ENCODE measurements around the gene QPRT. TPM values are rescaled to one million over a fixed set of nuclear protein-coding genes. Genes with fewer than 3 reads are reported as not detected.
A peak's percentile ranks its signal among the peaks of the same experiment; 100 is the strongest.
"Not testable (repeated sequence)": the region's sequence is repeated elsewhere in the genome, so short reads cannot be mapped to it uniquely, and the experiment has no call there.

Gene QPRT
- polyA plus RNA-seq, result 1 to 10 TPM in 2 of 3 donors, under 1 TPM in 1; 0.81 to 4.7 (median 2.1) TPM

DNA sequence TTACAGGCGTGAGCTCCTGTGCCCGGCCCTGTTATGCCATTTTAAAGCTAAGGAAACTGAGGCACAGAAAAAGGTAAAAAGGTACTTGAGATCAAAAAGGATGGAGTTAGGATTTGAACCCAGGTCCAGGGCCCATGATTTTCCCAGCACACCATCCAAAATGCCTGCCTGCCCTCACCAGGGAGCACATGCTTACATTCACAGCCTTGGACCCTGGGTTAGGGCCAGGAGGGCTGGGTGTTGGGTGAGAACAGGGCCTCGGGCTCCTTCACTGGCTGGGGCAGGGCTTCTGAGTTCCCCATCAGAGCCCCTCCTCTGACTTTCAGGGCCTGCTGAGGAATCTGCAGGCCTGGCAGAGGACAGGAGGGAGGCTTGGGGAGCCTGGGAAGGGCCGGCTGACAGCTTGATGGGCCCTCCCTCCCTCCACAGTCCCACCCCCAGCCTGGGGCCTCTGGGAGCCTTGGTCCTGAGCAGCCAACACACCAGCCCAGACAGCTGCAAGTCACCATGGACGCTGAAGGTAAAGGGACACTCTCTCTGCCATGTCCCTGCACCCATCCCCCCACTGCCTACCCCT lies at the start of gene QPRT:
TSS of gene QPRT (plus strand) at position 490 of the 577 bp plus-strand sequence. CDS start at position 508, 18 bp downstream.
- no peak for DNase-seq
- Mint-ChIP-seq H3K36me3 (peaks cover 0 to 3% (median 0%) of the 10 kb centered on the region in 3 donors), H3K4me1 (peaks cover 21 to 27% of the 10 kb centered on the region in 2 donors), H3K27ac (peak within 1 kb of the TSS; percentile 56 to 90 (median 70)), H3K9me3 (no peaks in the 10 kb centered on the region), H3K27me3 (ENCODE audit: low read depth in 3 of 3) (no peaks in the 10 kb centered on the region), H3K4me3 (peak within 1 kb of the TSS; percentile 66 to 76 (median 76))

DNA sequence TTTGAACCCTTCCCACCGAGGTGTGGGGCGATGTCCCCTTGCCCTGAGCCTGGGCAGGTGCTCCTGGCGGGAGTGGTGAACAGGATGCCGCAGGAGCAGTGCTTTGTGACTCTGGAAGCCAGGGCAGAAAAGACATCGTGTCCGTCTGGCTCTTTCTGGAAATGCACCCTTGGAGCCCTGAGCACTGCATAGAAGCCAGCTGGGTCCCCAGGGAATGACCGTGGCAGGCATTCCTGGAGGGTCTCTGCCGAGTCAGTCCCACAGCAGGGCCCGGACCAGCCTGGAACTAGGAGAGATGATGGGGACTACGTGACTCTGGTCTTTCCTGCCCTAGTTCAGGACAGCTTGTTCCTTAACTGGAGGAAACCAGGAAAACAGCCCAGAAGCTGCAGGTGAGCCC lies 49.7 kb upstream of the QPRT start:
- H3K36me3 Mint-ChIP-seq; H3K9me3 Mint-ChIP-seq; H3K27me3 Mint-ChIP-seq (ENCODE audit: low read depth in 3 of 3); DNase-seq: not testable (repeated sequence)
- H3K27ac Mint-ChIP-seq, result peak overlapping the region in 2 of 6 donors; percentile 53 to 74
- H3K4me3 Mint-ChIP-seq, result peak overlapping the region in 2 of 5 donors; percentile 25 to 46
- H3K4me1 Mint-ChIP-seq, result peaks cover 13 to 19% of the 10 kb centered on the region in 2 donors

DNA sequence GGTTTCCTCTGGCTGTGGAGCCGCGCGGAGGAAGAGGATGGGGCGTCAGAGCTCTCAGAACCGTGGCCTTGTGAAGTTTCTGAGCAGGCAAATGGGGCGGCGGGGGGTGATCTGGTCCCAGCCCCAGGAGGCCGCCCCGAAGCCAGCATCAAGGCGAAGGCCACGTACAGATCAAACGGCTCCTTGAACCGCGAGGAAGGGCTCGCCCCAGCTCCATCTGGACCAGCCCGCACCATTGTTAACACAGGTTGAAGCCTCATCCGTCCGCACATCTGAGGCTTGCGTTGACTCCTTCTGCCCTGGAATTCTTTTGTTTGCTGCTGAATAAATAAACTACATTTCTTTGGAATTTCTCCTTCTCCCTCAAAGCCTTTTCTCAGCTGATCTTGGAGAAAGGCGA lies 47.3 kb upstream of the QPRT start:
- H3K27me3 Mint-ChIP-seq (ENCODE audit: low read depth in 3 of 3); H3K4me3 Mint-ChIP-seq; DNase-seq; H3K27ac Mint-ChIP-seq; H3K9me3 Mint-ChIP-seq; H3K36me3 Mint-ChIP-seq: not testable (repeated sequence)
- peaks cover 11 to 17% of the 10 kb centered on the region in 2 donors for H3K4me1 Mint-ChIP-seq

DNA sequence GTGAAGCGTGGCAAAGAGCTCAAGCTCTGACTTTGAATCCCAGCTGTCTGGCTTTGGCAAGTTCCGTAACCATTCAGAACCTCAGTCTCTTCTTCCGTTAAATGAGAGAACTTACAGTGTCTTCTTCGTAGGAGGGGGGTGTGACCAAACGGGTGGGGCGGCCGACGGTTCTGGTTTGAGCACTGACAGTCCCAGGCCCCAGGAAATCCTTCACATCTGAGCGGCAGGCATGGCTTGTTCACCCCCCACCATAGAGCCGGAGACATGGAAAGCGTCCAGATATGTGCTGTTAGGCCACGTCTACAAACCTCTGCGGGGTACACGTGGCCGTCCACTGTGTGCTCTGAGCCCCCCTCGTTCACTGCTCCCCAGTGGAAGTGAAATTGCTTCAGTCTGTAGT lies 43.1 kb upstream of the QPRT start:
- peaks cover 9 to 17% of the 10 kb centered on the region in 2 donors for H3K4me1 Mint-ChIP-seq
- not testable (repeated sequence) for H3K9me3 Mint-ChIP-seq; DNase-seq; H3K36me3 Mint-ChIP-seq; H3K27me3 Mint-ChIP-seq (ENCODE audit: low read depth in 3 of 3); H3K4me3 Mint-ChIP-seq; H3K27ac Mint-ChIP-seq

DNA sequence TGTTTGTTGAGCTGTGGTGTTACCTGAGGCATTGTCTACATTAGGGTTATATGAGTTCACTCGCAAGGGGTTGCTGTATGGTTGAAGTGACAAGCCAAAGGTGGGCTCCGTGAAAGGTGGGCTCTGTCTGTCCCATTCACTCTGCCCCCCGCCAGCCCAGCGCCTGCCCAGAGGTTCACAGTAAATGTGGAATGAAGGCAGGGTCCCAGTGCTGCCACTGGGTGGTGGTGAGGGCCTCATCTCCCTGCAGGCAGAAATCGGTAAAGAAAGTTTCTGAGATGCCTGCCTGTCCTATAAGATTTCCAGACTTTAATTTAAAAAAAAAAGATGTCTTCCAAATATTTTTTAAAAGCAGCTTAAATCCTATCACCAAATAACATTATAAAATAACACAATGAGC lies 42.6 kb upstream of the QPRT start:
- not testable (repeated sequence) for H3K36me3 Mint-ChIP-seq; H3K4me3 Mint-ChIP-seq; H3K27me3 Mint-ChIP-seq (ENCODE audit: low read depth in 3 of 3); H3K9me3 Mint-ChIP-seq; DNase-seq; H3K27ac Mint-ChIP-seq
- peaks cover 13 to 21% of the 10 kb centered on the region in 2 donors for H3K4me1 Mint-ChIP-seq

DNA sequence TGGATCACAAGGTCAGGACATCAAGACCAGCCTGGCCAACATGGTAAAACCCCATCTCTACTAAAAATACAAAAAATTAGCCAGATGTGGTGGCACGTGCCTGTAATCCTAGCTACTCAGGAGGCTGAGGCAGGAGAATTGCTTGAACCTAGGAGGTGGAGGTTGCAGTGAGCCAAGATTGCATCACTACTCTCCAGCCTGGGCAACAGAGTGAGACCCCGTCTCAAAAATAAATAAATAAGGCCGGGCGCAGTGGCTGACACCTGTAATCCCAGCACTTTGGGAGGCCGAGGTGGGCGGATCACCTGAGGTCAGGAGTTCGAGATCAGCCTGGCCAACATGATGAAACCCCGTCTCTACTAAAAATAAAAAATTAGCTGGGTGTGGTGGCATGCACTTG lies 40.2 kb upstream of the QPRT start:
- peaks cover 25 to 36% of the 10 kb centered on the region in 2 donors for H3K4me1 Mint-ChIP-seq
- DNase-seq; H3K36me3 Mint-ChIP-seq; H3K27me3 Mint-ChIP-seq (ENCODE audit: low read depth in 3 of 3); H3K4me3 Mint-ChIP-seq; H3K9me3 Mint-ChIP-seq: not testable (repeated sequence)
- peak overlapping the region in 1 of 6 donors; percentile 85 for H3K27ac Mint-ChIP-seq

DNA sequence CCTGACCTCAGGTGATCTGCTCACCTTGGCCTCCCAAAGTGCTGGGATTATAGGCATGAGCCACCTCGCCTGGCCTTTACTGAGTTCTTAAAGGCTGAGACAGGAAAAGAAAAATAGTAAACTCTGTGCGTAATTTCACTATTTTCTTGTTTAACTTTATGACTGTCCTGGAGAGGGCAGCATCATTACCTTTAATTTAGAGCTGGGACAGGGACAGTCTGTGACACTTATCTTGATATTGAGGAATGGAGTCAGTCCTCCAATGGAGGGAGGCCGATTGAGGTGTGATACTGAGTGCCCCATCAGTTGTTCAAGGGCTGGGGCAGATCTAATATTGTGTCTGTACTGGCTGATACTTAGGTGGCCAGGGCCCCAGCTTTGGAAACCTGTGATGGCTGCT lies 37.4 kb upstream of the QPRT start:
- Mint-ChIP-seq H3K27me3 (ENCODE audit: low read depth in 3 of 3) (peaks cover 5 to 7% (median 5%) of the 10 kb centered on the region in 3 donors), H3K4me1 (peaks cover 36 to 46% of the 10 kb centered on the region in 2 donors), H3K9me3 (no peaks in the 10 kb centered on the region), H3K27ac (peak overlapping the region; percentile 88 to 96 (median 94)), H3K36me3 (no peaks in the 10 kb centered on the region), H3K4me3 (peak overlapping the region; percentile 72 to 87 (median 83))
- DNase-seq, result peak; percentile 34 to 50 (median 47)

DNA sequence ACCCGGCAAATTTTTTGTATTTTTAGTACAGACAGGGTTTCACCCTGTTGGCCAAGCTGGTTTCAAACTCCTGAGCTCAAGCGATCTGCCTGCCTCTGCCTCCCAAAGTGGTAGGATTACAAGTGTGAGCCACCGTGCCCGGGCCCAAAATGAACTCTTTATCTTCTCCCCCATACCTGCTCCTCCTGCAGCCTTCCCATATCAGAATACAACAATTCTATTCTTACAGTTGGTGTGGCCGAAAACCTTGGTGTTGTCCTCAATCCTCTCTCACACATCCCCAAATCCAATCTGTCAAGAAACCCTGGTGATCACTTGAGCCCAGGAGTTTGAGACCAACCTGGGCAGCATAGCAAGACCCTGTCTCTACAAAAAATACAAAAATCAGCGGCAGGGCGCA lies 35.4 kb upstream of the QPRT start:
- Mint-ChIP-seq H3K27ac (peak overlapping the region in 4 of 6 donors; percentile 71 to 84 (median 83)), H3K9me3 (no peaks in the 10 kb centered on the region), H3K27me3 (ENCODE audit: low read depth in 3 of 3) (peaks cover 5 to 7% (median 5%) of the 10 kb centered on the region in 3 donors), H3K36me3 (no peaks in the 10 kb centered on the region), H3K4me1 (peaks cover 36 to 38% of the 10 kb centered on the region in 2 donors), H3K4me3 (no peak overlapping the region)
- DNase-seq, result no peak

DNA sequence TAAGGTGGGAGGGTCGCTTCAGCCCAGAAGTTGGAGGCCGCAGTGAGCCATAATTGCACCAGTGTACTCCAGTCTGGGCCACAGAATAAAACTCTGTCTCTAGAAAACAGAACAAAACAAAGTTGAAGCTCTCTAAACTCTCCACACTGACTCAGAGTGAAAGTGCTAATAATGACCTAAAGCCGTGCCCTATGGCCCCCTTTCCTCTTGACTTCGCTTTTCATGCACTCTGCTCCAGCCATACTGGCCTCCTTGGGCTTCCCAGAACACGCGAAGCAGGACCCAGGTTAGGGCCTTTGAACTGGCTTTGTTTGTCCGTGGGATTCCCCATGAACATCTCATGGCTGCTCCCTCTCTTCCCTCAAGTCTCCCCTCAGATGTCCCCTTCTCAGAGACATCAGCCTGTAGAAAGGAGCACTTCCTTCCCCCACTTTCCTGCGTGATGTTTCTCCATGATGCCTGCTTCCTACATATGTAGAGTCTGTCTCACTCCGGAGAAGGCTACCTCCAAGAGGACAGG lies 34.6 kb upstream of the QPRT start:
- no peak for DNase-seq
- peak overlapping the region in 5 of 6 donors; percentile 29 to 86 (median 61) for H3K27ac Mint-ChIP-seq

DNA sequence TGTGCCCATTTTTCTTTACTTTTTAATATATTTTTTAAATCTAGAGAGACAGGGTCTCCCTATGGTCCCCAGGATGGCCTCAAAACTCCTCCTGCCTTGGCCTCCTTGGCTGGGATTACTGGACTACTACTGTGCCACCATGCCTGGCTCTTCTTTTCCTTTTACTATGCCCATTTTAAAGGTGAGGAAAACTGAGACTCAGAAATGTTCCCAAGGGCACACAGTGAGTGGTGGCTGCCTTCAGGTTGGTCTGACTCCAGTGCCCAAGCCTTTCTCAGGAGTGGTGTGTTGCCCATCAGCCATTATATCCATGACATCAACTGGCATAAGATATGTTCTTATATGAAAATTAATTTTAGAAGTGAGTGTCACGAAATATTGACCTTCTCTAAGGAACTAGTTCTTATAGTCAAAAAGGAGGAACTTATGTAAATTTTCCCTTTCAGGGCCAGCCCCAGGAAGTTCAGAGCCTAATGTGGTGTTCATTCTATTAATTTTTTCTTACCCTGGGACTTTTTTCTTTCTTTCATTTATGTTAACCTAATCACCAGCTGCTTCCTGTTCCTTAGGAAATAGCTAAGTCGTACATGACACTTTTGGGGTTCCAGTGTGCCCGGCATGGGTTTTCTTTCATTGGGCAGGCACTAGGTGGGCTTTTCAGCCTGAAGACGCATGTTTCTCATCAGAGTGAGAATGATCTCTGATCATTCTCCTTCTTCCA lies 33.8 kb upstream of the QPRT start:
- Mint-ChIP-seq H3K27me3 (ENCODE audit: low read depth in 3 of 3) (peaks cover 5 to 8% (median 7%) of the 10 kb centered on the region in 3 donors), H3K4me3 (no peak overlapping the region), H3K27ac (peak overlapping the region in 4 of 6 donors; percentile 17 to 86 (median 64)), H3K4me1 (peaks cover 40 to 41% of the 10 kb centered on the region in 2 donors), H3K9me3 (no peaks in the 10 kb centered on the region), H3K36me3 (peaks cover 0 to 4% (median 0%) of the 10 kb centered on the region in 3 donors)
- no peak for DNase-seq

More for the DNA sequence above, 34.6 kb upstream of the QPRT start:
- Mint-ChIP-seq H3K36me3 (no peaks in the 10 kb centered on the region), H3K4me3 (no peak overlapping the region), H3K9me3 (no peaks in the 10 kb centered on the region), H3K27me3 (ENCODE audit: low read depth in 3 of 3) (peaks cover 5 to 7% (median 5%) of the 10 kb centered on the region in 3 donors), H3K4me1 (peaks cover 36 to 38% of the 10 kb centered on the region in 2 donors)

DNA sequence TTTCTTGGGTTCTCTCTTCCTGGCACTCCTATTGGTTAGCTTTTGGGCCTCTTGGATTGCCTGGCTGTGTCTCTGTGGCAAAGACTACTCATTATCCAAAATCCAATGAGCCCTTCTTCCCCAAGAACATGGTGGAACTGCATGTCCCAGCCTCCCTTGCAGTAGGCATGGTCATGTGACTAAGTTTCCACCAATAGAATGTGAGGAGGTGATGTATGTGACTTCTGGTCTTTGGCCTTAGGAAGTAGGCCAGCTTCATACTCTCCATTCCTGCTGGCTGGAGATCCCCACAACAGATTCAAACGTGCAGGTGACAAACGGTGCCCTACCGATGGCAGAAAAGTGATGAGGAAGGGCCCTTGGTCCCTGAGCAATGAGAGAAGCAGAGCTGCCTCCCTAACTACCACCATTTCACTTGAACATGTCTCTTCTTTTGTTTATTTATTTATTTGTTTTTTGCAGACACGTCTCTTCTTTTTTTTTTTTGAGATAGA lies 33.2 kb upstream of the QPRT start:
- H3K27me3 Mint-ChIP-seq (ENCODE audit: low read depth in 3 of 3), result peaks cover 3 to 8% (median 4%) of the 10 kb centered on the region in 3 donors
- peaks cover 35 to 39% of the 10 kb centered on the region in 2 donors for H3K4me1 Mint-ChIP-seq
- H3K4me3 Mint-ChIP-seq, result no peak overlapping the region
- DNase-seq, result no peak
- H3K27ac Mint-ChIP-seq, result peak overlapping the region in 3 of 6 donors; percentile 41 to 61 (median 54)
- H3K36me3 Mint-ChIP-seq, result peaks cover 0 to 4% (median 0%) of the 10 kb centered on the region in 3 donors
- no peaks in the 10 kb centered on the region for H3K9me3 Mint-ChIP-seq

DNA sequence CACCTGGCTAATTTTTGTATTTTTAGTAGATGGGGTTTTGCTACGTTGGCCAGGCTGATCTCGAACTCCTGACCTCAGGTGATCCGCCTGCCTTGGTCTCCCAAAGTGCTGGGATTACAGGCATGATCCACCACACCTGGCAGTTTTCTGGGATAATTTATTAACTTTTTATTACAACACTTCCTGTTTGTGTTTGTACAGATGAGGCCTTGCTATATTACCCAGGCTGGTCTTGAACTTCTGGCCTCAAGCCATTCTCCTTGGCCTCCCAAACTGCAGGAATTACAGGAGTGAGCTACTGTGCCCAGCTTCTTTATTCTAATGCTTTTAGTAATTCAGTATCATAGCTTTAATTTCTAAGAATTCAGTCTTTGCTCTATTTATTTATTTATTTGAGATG lies 32.0 kb upstream of the QPRT start:
- no peaks in the 10 kb centered on the region for H3K9me3 Mint-ChIP-seq
- no peak overlapping the region for H3K4me3 Mint-ChIP-seq
- peaks cover 0 to 4% (median 0%) of the 10 kb centered on the region in 3 donors for H3K36me3 Mint-ChIP-seq
- peaks cover 23 to 27% of the 10 kb centered on the region in 2 donors for H3K4me1 Mint-ChIP-seq
- H3K27ac Mint-ChIP-seq, result no peak overlapping the region
- H3K27me3 Mint-ChIP-seq (ENCODE audit: low read depth in 3 of 3), result peaks cover 0 to 3% (median 2%) of the 10 kb centered on the region in 3 donors
- no peak for DNase-seq

DNA sequence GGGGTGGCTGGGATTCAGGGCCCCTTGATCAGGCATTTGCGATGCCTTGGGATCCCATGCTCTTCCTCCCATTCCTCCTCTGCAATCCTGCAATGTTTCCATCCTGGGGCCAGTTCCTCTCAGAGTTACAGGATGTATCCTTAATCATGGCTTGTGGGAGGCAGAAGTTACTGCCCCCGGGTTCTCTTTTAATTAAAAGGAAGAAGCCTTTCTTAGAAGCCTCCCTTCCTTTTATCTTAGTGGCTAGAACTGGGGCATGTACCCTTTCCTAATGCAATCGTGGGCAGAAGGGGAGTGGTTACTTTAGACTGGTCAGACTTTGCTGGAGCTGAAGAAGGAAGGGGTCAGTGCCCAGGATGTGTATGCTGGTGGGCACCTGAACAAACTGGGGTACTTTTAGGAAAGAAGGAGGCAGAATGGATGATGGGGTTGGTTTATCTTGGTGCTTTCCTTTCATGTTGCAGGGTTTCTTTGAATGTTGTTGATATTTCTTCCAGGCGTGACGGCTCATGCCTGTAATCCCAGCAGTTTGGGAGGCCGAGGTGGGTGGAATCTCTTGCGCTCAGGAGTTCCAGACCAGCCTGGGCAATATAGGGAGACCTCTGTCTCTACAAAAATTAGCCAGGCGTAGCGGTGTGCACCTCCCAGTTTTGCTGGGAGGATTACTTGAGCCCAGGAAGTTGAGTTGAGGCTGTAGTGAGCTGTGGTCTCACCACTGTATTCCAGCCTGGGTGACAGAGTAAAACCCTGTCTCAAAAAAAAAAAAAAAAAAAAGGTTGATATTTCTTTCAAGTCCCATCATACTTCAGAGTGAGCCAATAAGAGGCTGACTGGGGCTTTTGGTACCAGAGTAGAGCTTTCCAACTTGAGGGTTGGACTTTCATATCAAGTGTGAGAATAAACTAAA lies 29.1 kb upstream of the QPRT start:
- no peak for DNase-seq
- Mint-ChIP-seq H3K27ac (peak overlapping the region in 2 of 6 donors; percentile 24 to 60), H3K36me3 (peaks cover 0 to 4% (median 0%) of the 10 kb centered on the region in 3 donors), H3K4me1 (peaks cover 12 to 21% of the 10 kb centered on the region in 2 donors), H3K4me3 (peak overlapping the region in 1 of 5 donors; percentile 8), H3K9me3 (no peaks in the 10 kb centered on the region), H3K27me3 (ENCODE audit: low read depth in 3 of 3) (peaks cover 0 to 3% (median 2%) of the 10 kb centered on the region in 3 donors)
